Stimulated activated naive CD8-positive, alpha-beta T cell treated with anti-CD3 and anti-CD28 coated beads, Interleukin-15, amount 100 ng/mL, for 72 hours (primary cell): Measurements from ENCODE around the gene SIGLEC12.

ENCODE experiments used
- ATAC-seq: fragments of 150-1000 bp; cut with Tn5 transposase; 2 replicates; pipeline ENCODE4 v1.10.0; 2021; ENCODE audit warnings: mild to moderate bottlenecking, moderate library complexity
- DNase-seq, 2 donors: peaks; one replicate each; pipeline ENCODE4 v3.0.0; 2021 to 2022
- H3K27ac Mint-ChIP-seq, 2 donors: one replicate each; pipeline ENCODE4 v1.8.0; 2022; ENCODE audit warnings: mild to moderate bottlenecking in 2 of 2, mixed read lengths in 2 of 2, moderate library complexity in 2 of 2
- H3K27me3 Mint-ChIP-seq: one replicate; pipeline ENCODE4 v1.8.0; 2022; ENCODE audit warnings: mixed read lengths
- H3K4me1 Mint-ChIP-seq: one replicate; pipeline ENCODE4 v1.8.0; 2022; ENCODE audit warnings: mild to moderate bottlenecking, mixed read lengths
- H3K4me3 Mint-ChIP-seq, 2 donors: one replicate each; pipeline ENCODE4 v1.8.0; 2022; ENCODE audit warnings: mild to moderate bottlenecking in 2 of 2, mixed read lengths in 2 of 2, moderate library complexity in 1 of 2
- H3K9me3 Mint-ChIP-seq, 2 donors: one replicate each; pipeline ENCODE4 v1.8.0; 2022; ENCODE audit warnings: mixed read lengths in 2 of 2

The SIGLEC12 gene

DNA sequence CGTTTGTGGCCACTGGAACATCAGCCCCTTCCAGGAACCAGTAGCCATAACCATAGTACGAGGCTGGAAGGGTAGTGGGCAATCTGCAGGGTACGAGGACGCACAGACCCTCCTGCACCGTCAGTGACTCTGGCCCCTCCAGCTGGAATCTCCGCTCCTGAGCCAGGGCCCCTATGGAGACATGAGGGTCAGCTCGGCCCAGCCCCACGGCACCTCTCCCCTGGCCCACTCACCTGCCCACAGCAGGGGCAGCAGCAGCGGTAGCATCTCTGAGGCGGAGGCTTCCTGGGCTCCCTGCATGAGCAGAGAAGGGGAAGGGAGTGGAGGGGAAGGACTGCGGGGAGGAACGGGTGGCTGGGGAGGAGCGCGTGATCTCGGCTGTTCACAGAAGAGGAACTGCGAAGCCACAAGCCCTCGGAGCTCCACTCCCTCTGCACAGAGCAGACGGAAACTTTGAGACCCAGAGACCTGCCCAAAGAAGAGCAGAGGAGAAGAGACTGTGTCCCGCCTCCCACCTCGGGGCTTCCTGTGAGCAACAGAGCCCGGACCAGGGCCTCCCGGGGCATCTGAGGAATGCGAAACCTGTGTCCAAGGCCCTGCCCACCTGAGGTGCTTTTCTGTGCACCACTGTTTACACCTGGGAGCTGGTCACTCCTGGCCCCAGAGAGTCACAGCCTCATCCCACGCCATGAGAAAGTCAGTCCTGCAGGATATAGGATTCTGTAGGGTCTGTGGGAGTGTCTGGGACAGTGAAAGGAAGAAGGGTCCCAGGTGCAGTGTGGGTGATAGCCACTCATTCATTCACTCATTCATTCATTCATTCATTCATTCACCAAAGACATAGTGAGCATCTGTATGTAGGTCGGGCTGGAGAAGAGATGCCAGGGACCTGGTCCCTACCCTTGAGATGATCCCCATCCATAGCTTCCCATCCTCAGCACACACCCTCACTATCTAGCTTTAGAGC lies 30.0 kb upstream of the SIGLEC12 start, which contains the start of gene SIGLEC6:
Gene SIGLEC6, minus strand, starts transcription at position 322 of the 967 bp plus-strand sequence. Its CDS starts 22 bp downstream, at position 300.
- H3K4me3 Mint-ChIP-seq, result no peak within 1 kb of the TSS
- peaks cover 9% of the 10 kb centered on the region for H3K4me1 Mint-ChIP-seq
- H3K9me3 Mint-ChIP-seq, result peaks cover 4 to 15% of the 10 kb centered on the region in 2 donors
- DNase-seq, result no peak
- peaks cover 93% of the 10 kb centered on the region for H3K27me3 Mint-ChIP-seq
- no peak for ATAC-seq
- H3K27ac Mint-ChIP-seq, result no peak within 1 kb of the TSS

- peaks cover 87% of the 10 kb centered on the region for H3K27me3 Mint-ChIP-seq
- H3K27ac Mint-ChIP-seq, result no peak overlapping the region
- peaks cover 9% of the 10 kb centered on the region for H3K4me1 Mint-ChIP-seq
- no peak for DNase-seq
- ATAC-seq, result no peak
- no peak overlapping the region for H3K4me3 Mint-ChIP-seq
- peaks cover 4 to 5% of the 10 kb centered on the region in 2 donors for H3K9me3 Mint-ChIP-seq
Measured at GRCh38 chr19:51530616-51531015, 29.0 kb upstream of the SIGLEC12 start.

DNA sequence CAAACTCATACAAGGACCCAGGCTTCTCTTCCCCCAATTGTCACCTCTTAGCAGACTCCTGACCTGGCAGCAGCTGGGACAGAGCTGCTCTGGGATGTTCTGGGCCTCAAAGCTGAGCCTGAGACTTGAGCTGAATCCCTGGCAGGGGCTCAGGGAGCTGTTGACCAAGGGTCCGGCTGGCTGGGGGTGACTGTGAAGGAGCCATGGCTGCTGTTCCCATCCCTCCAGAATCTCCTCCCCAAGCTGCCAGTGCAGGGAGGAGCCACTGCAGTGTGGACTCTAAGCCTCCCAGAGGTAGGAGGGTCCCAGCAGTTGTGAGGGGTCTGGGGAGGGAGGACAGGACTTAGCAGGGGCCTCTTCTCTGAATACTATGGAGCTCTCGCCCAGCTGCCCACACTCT lies 27.7 kb upstream of the SIGLEC12 start:
- no peak overlapping the region for H3K4me3 Mint-ChIP-seq
- no peak overlapping the region for H3K27ac Mint-ChIP-seq
- peaks cover 78% of the 10 kb centered on the region for H3K27me3 Mint-ChIP-seq

DNA sequence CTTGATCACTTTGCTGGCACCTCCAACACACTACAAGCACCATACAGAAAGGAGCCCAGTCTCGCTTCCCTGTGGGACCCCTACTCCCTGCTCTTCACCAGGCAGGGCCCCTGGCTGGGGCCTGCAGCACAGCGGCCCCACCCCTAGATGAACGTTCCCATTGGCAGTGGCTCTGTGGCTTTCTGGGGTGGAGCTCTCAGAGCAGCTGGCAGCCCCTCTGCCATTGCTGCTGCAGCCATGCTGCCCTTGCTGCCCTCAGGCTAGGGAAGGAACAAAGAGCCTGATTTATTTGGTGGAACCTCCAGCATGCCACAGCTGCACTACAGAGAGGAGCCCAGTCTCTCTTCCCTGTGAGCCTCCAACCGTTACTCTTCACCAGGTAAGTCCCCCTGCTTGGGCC lies 24.1 kb upstream of the SIGLEC12 start:
- no peaks in the 10 kb centered on the region for H3K9me3 Mint-ChIP-seq
- no peak overlapping the region for H3K4me3 Mint-ChIP-seq
- H3K27ac Mint-ChIP-seq, result no peak overlapping the region
- no peaks in the 10 kb centered on the region for H3K4me1 Mint-ChIP-seq
- H3K27me3 Mint-ChIP-seq, result peaks cover 65% of the 10 kb centered on the region
- no peak for ATAC-seq
- no peak for DNase-seq

More for the DNA sequence above, 27.7 kb upstream of the SIGLEC12 start:
- H3K4me1 Mint-ChIP-seq, result peaks cover 9% of the 10 kb centered on the region
- no peaks in the 10 kb centered on the region for H3K9me3 Mint-ChIP-seq
- no peak for DNase-seq
- no peak for ATAC-seq

GRCh38 chr19:51524666-51525264 lies 23.2 kb upstream of the SIGLEC12 start:
- Mint-ChIP-seq H3K4me3 (no peak overlapping the region), H3K9me3 (no peaks in the 10 kb centered on the region), H3K4me1 (no peaks in the 10 kb centered on the region), H3K27me3 (peaks cover 56% of the 10 kb centered on the region), H3K27ac (no peak overlapping the region)
- ATAC-seq, result no peak
- no peak for DNase-seq

DNA sequence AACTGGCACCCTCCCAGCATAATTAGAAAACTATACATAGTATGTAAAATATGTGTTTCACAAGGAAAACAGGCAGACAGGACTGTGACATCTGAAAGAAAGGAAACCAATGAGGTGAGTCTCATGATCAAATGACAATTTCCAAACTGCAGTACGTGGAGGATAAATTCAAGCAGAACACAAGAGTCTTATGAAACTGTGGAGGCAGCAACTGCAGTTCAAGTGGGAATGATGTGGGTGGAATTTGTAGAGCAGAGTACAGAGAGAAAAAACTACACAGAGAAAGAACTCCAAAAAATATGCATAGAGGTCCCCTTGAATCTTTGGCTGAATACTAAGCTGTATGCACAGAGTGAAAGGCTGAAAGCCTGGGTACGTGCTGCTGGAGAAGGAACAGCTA lies 20.2 kb upstream of the SIGLEC12 start:
- no peak overlapping the region for H3K27ac Mint-ChIP-seq
- peaks cover 50% of the 10 kb centered on the region for H3K27me3 Mint-ChIP-seq
- ATAC-seq (no peak), DNase-seq (no peak)
- H3K4me1 Mint-ChIP-seq, result no peaks in the 10 kb centered on the region
- no peak overlapping the region for H3K4me3 Mint-ChIP-seq
- H3K9me3 Mint-ChIP-seq, result no peaks in the 10 kb centered on the region

DNA sequence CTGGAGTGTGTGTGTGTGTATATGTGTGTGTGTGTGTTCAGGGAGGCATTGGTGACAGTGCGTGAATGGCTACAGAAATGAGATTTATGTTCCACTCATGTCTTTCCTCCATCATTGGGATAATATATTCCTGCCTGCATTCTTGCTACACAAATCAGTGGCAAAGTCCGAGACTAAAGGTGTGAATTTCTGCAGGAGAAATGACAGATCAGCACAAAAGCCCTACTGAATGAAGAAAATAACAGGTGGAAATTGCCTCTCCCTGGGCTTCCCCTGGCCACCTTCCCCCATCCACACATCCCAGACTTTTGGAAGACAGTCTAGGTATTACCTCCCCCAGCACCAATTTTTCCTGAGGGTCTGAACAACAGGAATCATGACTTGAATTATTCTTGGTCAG lies 19.8 kb upstream of the SIGLEC12 start:
- DNase-seq, result no peak
- Mint-ChIP-seq H3K27me3 (peaks cover 47% of the 10 kb centered on the region), H3K4me1 (no peaks in the 10 kb centered on the region), H3K27ac (no peak overlapping the region), H3K9me3 (no peaks in the 10 kb centered on the region), H3K4me3 (no peak overlapping the region)
- ATAC-seq, result no peak

DNA sequence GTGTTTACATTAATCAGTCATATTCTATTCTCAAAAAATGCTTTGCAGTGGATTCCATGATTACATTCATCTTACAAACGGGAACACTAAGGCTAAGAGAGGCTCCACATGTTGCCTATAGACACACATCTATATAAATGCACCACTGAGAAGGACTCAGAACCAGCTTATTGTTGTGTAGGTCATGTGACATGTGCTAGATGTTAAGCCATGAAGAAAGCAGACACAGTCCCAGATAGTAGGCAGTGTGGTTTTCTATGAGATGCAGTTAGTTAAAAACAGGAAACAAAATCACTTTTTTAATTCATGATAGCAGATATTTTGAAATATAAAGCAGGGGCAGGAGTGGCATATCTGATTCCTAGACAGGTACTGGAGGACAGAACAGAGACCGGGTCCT lies 19.1 kb upstream of the SIGLEC12 start:
- ATAC-seq, result no peak

DNA sequence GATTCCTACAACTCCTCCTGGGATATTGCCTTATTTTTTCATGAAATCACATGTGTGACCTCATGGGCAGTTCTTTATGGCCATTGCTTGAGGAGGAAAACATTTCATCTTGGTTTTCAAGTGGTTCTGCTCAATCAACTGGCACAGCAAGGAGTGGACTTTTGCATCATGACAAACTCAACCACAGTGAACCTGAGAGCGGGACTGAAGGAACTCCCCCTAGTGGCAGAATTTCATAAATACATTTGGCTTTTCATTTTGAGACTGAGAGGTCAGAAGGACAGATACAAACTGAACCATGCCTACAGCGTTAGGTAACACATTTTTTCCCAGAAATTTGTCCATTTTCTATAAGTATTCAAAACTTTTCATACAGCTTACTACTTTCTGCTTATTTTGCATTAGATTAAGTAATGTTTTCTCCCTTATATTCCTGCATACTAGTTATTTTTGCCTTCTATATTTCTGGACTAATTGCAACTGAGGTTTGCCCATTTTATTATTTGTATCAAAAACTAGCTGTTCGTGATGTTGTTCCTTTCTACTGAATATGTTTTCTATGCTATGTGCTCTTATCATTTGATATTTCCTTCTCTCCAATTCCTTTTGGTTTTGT lies 13.4 kb upstream of the SIGLEC12 start:
- peaks cover 54% of the 10 kb centered on the region for H3K27me3 Mint-ChIP-seq
- no peaks in the 10 kb centered on the region for H3K9me3 Mint-ChIP-seq
- H3K4me1 Mint-ChIP-seq, result peaks cover 6% of the 10 kb centered on the region
- ATAC-seq, result peak; percentile 66
- H3K27ac Mint-ChIP-seq, result no peak overlapping the region
- peak in 1 of 2 donors; percentile 31 for DNase-seq
- no peak overlapping the region for H3K4me3 Mint-ChIP-seq

More for the DNA sequence above, 19.1 kb upstream of the SIGLEC12 start:
- no peaks in the 10 kb centered on the region for H3K4me1 Mint-ChIP-seq
- H3K4me3 Mint-ChIP-seq, result no peak overlapping the region
- H3K27me3 Mint-ChIP-seq, result peaks cover 46% of the 10 kb centered on the region
- H3K9me3 Mint-ChIP-seq, result no peaks in the 10 kb centered on the region
- H3K27ac Mint-ChIP-seq, result no peak overlapping the region
- DNase-seq, result no peak

DNA sequence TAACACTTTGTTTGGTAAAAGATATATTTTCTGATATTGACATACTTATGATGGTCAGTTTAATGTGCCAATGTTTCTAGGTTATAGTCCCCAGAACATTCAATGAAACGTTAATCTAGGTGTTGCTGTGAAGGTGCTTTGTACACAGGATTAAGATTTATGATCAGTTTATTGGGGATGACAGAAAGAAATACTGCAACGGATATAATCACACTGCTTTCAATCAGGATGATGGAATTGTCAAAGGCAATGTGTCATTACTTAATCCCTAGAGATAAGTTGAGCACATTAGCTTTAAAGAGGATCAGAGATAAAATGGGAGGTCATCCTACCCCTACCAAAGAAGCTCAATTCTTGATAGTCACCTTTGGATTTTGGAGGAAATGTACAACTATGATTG lies 12.4 kb upstream of the SIGLEC12 start:
- Mint-ChIP-seq H3K27me3 (peaks cover 58% of the 10 kb centered on the region), H3K4me3 (no peak overlapping the region), H3K4me1 (peaks cover 6% of the 10 kb centered on the region), H3K9me3 (no peaks in the 10 kb centered on the region), H3K27ac (no peak overlapping the region)
- ATAC-seq (no peak), DNase-seq (no peak)

- H3K4me3 Mint-ChIP-seq, result no peak overlapping the region
- H3K27me3 Mint-ChIP-seq, result peaks cover 49% of the 10 kb centered on the region
- ATAC-seq, result peak; percentile 60
- DNase-seq, result peak in 1 of 2 donors; percentile 21
- H3K9me3 Mint-ChIP-seq, result no peaks in the 10 kb centered on the region
- no peak overlapping the region for H3K27ac Mint-ChIP-seq
- H3K4me1 Mint-ChIP-seq, result peaks cover 6% of the 10 kb centered on the region
Measured at GRCh38 chr19:51511353-51511752, 9.8 kb upstream of the SIGLEC12 start.

GRCh38 chr19:51509823-51510660 lies 8.4 kb upstream of the SIGLEC12 start:
- ATAC-seq, result no peak
- peaks cover 49% of the 10 kb centered on the region for H3K27me3 Mint-ChIP-seq
- H3K9me3 Mint-ChIP-seq, result peaks cover 0 to 2% of the 10 kb centered on the region in 2 donors
- H3K4me3 Mint-ChIP-seq, result no peak overlapping the region
- H3K27ac Mint-ChIP-seq, result no peak overlapping the region
- peaks cover 6% of the 10 kb centered on the region for H3K4me1 Mint-ChIP-seq
- no peak for DNase-seq

- DNase-seq (no peak), ATAC-seq (no peak)
- H3K27ac Mint-ChIP-seq, result no peak overlapping the region
- H3K4me1 Mint-ChIP-seq, result peaks cover 6% of the 10 kb centered on the region
- peaks cover 40% of the 10 kb centered on the region for H3K27me3 Mint-ChIP-seq
- no peak overlapping the region for H3K4me3 Mint-ChIP-seq
- peaks cover 6 to 19% of the 10 kb centered on the region in 2 donors for H3K9me3 Mint-ChIP-seq
Measured at GRCh38 chr19:51508059-51508733, 6.6 kb upstream of the SIGLEC12 start.

DNA sequence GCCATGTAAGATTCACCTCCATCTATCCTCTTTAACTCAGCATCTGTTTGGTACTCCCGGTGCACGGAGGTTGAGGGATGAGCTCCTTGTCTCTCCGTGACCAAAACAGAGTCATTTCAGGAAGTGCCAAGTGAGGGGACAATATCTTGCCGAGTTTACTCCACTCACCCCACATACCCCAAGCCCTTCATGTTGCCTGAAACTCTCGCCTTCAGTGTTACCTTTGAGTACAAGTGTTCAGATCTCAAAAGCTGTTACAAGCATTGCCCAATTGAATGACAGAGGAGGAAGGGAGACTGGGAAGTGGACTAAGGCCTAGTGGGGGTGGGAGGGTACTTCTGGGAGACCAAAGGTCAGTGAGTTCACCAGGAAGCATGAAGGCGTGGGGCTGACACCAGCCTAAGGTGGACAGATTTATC lies 6.0 kb upstream of the SIGLEC12 start:
- no peak overlapping the region for H3K27ac Mint-ChIP-seq
- DNase-seq (no peak), ATAC-seq (no peak)
- peaks cover 6% of the 10 kb centered on the region for H3K4me1 Mint-ChIP-seq
- peaks cover 6 to 25% of the 10 kb centered on the region in 2 donors for H3K9me3 Mint-ChIP-seq
- no peak overlapping the region for H3K4me3 Mint-ChIP-seq
- peaks cover 34% of the 10 kb centered on the region for H3K27me3 Mint-ChIP-seq
